Calu3 (cell line): ENCODE results near the gene TMPRSS2. TPM values are rescaled to one million over a fixed set of nuclear protein-coding genes. Genes with fewer than 3 reads are reported as not detected.

ENCODE experiments used
- BruUV-seq: library from RNA; stranded (reverse); fragments of 400-500 nt; replicated peaks from 2 replicates; lab custom pipeline; 2021; lab: Mats Ljungman, UMichigan
- CTCF ChIA-PET: fragments of 300-600 bp; sonication (Branson Sonifier 250); formaldehyde crosslinking; loops from one replicate; lab custom pipeline; 2022; ENCODE audit warnings: antibody characterized with exemption; lab: Charles Lee
- DNase-seq: peaks from one replicate; pipeline ENCODE4 v3.0.0; 2022
- H3K27ac Mint-ChIP-seq: one replicate; pipeline ENCODE4 v1.8.0; 2022; ENCODE audit warnings: mixed read lengths; ENCODE audit not compliant: unreplicated experiment
- H3K27me3 Mint-ChIP-seq: one replicate; pipeline ENCODE4 v1.8.0; 2022; ENCODE audit warnings: mixed read lengths; ENCODE audit not compliant: unreplicated experiment
- H3K36me3 Mint-ChIP-seq: one replicate; pipeline ENCODE4 v1.8.0; 2022; ENCODE audit warnings: mild to moderate bottlenecking, moderate library complexity, mixed read lengths; ENCODE audit not compliant: insufficient read depth, unreplicated experiment
- H3K4me1 Mint-ChIP-seq: one replicate; pipeline ENCODE4 v1.8.0; 2022; ENCODE audit warnings: mild to moderate bottlenecking, low read depth, mixed read lengths; ENCODE audit not compliant: unreplicated experiment
- H3K4me3 Mint-ChIP-seq: one replicate; pipeline ENCODE4 v1.8.0; 2022; ENCODE audit warnings: mild to moderate bottlenecking, low read depth, moderate library complexity, mixed read lengths; ENCODE audit not compliant: unreplicated experiment
- H3K9me3 Mint-ChIP-seq: one replicate; pipeline ENCODE4 v1.8.0; 2022; ENCODE audit warnings: low read depth, mixed read lengths; ENCODE audit not compliant: unreplicated experiment
- CTCF ChIP-seq: fragments of 200-600 bp; IDR thresholded peaks from one replicate; pipeline ENCODE4 v1.8.0; 2022; ENCODE audit warnings: antibody characterized with exemption; ENCODE audit not compliant: unreplicated experiment
- intact Hi-C: fragments of 100-400 bp; cut with micrococcal nuclease; formaldehyde crosslinking; loops from one replicate; pipeline ENCODE4 v1.10.0; 2022; ENCODE audit not compliant: unreplicated experiment
- total RNA-seq: library from RNA; stranded (reverse); gene quantifications from 2 replicates; pipeline ENCODE4 v1.2.3, GENCODE V29; 2022

Gene TMPRSS2
- total RNA-seq, 1 experiment from 2014 or later = 13.1 TPM

GRCh38 chr21:41429305-41429704, 78.7 kb downstream of the TMPRSS2 start:
- no peak for TF ChIP-seq CTCF
- CTCF ChIA-PET = interaction anchor here (0.7 kb wide), 1 partner anchor 200 kb away, joined by 4 read pairs; no protein-coding TSS in a partner anchor
- Mint-ChIP-seq H3K27ac (no peak overlapping the region), H3K9me3 (no peaks in the 10 kb centered on the region), H3K4me1 (no peaks in the 10 kb centered on the region), H3K36me3 (peaks cover 10% of the 10 kb centered on the region), H3K27me3 (no peaks in the 10 kb centered on the region), H3K4me3 (no peak overlapping the region)
- intact Hi-C loops = no loop called here
- no peak for DNase-seq
- no TSS peak for BruUV-seq

- no TSS peak for BruUV-seq
- TF ChIP-seq CTCF = no peak
- intact Hi-C loops = no loop called here
- Mint-ChIP-seq H3K27ac (no peak overlapping the region), H3K36me3 (peaks cover 10% of the 10 kb centered on the region), H3K27me3 (no peaks in the 10 kb centered on the region), H3K4me1 (no peaks in the 10 kb centered on the region), H3K4me3 (no peak overlapping the region), H3K9me3 (no peaks in the 10 kb centered on the region)
- CTCF ChIA-PET = no interaction called here
- no peak for DNase-seq
Measured at GRCh38 chr21:41428847-41429246, 79.1 kb downstream of the TMPRSS2 start.

- BruUV-seq = no TSS peak
- no peak overlapping the region for H3K27ac Mint-ChIP-seq
- intact Hi-C loops = no loop called here
Measured at GRCh38 chr21:41428311-41428710, 79.6 kb downstream of the TMPRSS2 start.

GRCh38 chr21:41427556-41427955, 80.4 kb downstream of the TMPRSS2 start:
- BruUV-seq = no TSS peak
- intact Hi-C loops = no loop called here
- H3K27ac Mint-ChIP-seq = no peak overlapping the region
- H3K36me3 Mint-ChIP-seq = peaks cover 10% of the 10 kb centered on the region
- no peak for DNase-seq
- H3K4me1 Mint-ChIP-seq = no peaks in the 10 kb centered on the region
- H3K4me3 Mint-ChIP-seq = peak overlapping the region; percentile 96
- TF ChIP-seq CTCF = no peak
- no peaks in the 10 kb centered on the region for H3K9me3 Mint-ChIP-seq
- CTCF ChIA-PET = no interaction called here
- H3K27me3 Mint-ChIP-seq = no peaks in the 10 kb centered on the region

More at GRCh38 chr21:41428311-41428710, 79.6 kb downstream of the TMPRSS2 start:
- Mint-ChIP-seq H3K36me3 (peaks cover 10% of the 10 kb centered on the region), H3K4me3 (no peak overlapping the region), H3K9me3 (no peaks in the 10 kb centered on the region), H3K27me3 (no peaks in the 10 kb centered on the region), H3K4me1 (no peaks in the 10 kb centered on the region)
- no peak for DNase-seq
- CTCF ChIA-PET = no interaction called here
- no peak for TF ChIP-seq CTCF
